ENCODE measurements around the gene DNAI4.
"Not testable (repeated sequence)": the region's sequence is repeated elsewhere in the genome, so short reads cannot be mapped to it uniquely, and the experiment has no call there.

DNA sequence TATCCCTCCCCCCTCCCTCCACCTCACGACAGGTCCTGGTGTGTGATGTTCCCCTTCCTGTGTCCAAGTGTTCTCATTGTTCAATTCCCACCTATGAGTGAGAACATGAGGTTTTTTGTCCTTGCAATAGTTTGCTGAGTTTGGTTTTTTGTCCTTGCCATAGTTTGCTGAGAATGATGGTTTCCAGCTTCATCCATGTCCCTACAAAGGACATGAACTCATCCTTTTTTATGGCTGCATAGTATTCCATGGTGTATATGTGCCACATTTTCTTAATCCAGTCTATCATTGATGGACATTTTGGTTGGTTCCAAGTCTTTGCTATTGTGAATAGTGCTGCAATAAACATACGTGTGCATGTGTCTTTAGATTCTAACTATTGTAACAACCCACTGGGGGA lies 128.8 kb downstream of the DNAI4 start:
- TF ChIP-seq, protein P1, sequence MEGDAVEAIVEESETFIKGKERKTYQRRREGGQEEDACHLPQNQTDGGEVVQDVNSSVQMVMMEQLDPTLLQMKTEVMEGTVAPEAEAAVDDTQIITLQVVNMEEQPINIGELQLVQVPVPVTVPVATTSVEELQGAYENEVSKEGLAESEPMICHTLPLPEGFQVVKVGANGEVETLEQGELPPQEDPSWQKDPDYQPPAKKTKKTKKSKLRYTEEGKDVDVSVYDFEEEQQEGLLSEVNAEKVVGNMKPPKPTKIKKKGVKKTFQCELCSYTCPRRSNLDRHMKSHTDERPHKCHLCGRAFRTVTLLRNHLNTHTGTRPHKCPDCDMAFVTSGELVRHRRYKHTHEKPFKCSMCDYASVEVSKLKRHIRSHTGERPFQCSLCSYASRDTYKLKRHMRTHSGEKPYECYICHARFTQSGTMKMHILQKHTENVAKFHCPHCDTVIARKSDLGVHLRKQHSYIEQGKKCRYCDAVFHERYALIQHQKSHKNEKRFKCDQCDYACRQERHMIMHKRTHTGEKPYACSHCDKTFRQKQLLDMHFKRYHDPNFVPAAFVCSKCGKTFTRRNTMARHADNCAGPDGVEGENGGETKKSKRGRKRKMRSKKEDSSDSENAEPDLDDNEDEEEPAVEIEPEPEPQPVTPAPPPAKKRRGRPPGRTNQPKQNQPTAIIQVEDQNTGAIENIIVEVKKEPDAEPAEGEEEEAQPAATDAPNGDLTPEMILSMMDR (IDR thresholded peaks at IDR 0.05), result not testable (repeated sequence)
- TF ChIP-seq POLR2A, POLR2AphosphoS5, EP300 (IDR thresholded peaks at IDR 0.05): not testable (repeated sequence)
